T-helper 9 cell (primary cell): ENCODE data around the gene PALD1.
"Not testable (repeated sequence)": the region's sequence is repeated elsewhere in the genome, so short reads cannot be mapped to it uniquely, and the experiment has no call there.

ENCODE experiments used
- DNase-seq: peaks from one replicate; pipeline ENCODE4 v3.0.0-alpha.2; 2020

PALD1 gene

GRCh38 chr10:70482982-70483760 is 4.6 kb downstream of the PALD1 start:
- DNase-seq, result no peak

GRCh38 chr10:70483872-70484271 is 5.3 kb downstream of the PALD1 start:
- DNase-seq, result not testable (repeated sequence)

- no peak for DNase-seq
Observed at GRCh38 chr10:70487824-70488223, 9.3 kb downstream of the PALD1 start.

GRCh38 chr10:70490142-70490541 is 11.6 kb downstream of the PALD1 start:
- no peak for DNase-seq

GRCh38 chr10:70491614-70492013 is 13.0 kb downstream of the PALD1 start:
- no peak for DNase-seq

- DNase-seq, result no peak
Observed at GRCh38 chr10:70492786-70493659, 14.5 kb downstream of the PALD1 start.

GRCh38 chr10:70493660-70494234 is 15.2 kb downstream of the PALD1 start:
- no peak for DNase-seq

GRCh38 chr10:70494536-70494935 is 16.0 kb downstream of the PALD1 start:
- no peak for DNase-seq

- no peak for DNase-seq
Observed at GRCh38 chr10:70494966-70495365, 16.4 kb downstream of the PALD1 start.

GRCh38 chr10:70495691-70496261 is 17.2 kb downstream of the PALD1 start:
- no peak for DNase-seq

GRCh38 chr10:70496341-70497119 is 18.0 kb downstream of the PALD1 start:
- DNase-seq, result no peak

GRCh38 chr10:70497120-70497545 is 18.6 kb downstream of the PALD1 start:
- DNase-seq, result no peak

GRCh38 chr10:70498970-70499835 is 20.6 kb downstream of the PALD1 start:
- DNase-seq, result no peak

- no peak for DNase-seq
Observed at GRCh38 chr10:70499836-70500167, 21.2 kb downstream of the PALD1 start.

- DNase-seq, result no peak
Observed at GRCh38 chr10:70500368-70500767, 21.8 kb downstream of the PALD1 start.

- no peak for DNase-seq
Observed at GRCh38 chr10:70500812-70501301, 22.3 kb downstream of the PALD1 start.

- DNase-seq, result no peak
Observed at GRCh38 chr10:70502406-70502805, 23.8 kb downstream of the PALD1 start.

- no peak for DNase-seq
Observed at GRCh38 chr10:70503776-70504175, 25.2 kb downstream of the PALD1 start.

- no peak for DNase-seq
Observed at GRCh38 chr10:70504521-70505358, 26.2 kb downstream of the PALD1 start.

GRCh38 chr10:70505908-70506307 is 27.3 kb downstream of the PALD1 start:
- DNase-seq, result no peak
